Measurements from ENCODE around the gene STK24. TPM values are rescaled to one million over a fixed set of nuclear protein-coding genes. Genes with fewer than 3 reads are reported as not detected.

Gene STK24
- total and polyA plus RNA-seq, 2 of the 4 experiments (the other 2 are of a cell fraction), result 29.2 to 43.4 TPM

GRCh38 chr13:98586400-98587345, 9.8 kb upstream of the STK24 start:
- H4K5ac ChIP-seq (ENCODE audit: low read depth, low read length), result no peak overlapping the region
- H3K4me1 ChIP-seq (ENCODE audit: control insufficient read depth, insufficient read depth, low read length), result peaks cover 5% of the 10 kb centered on the region
- no peak overlapping the region for H2BK20ac ChIP-seq (ENCODE audit: low read depth, low read length)
- no peak overlapping the region for H2BK15ac ChIP-seq (ENCODE audit: low read depth, low read length)
- H3K14ac ChIP-seq (replicated peaks; ENCODE audit: low read depth, low read length), result no peak overlapping the region; the same call in 1 of the 2 replicates
- no peak overlapping the region for H4K8ac ChIP-seq (ENCODE audit: low read depth in 2 of 2, low read length in 2 of 2)
- intact Hi-C loops (cut with micrococcal nuclease) (no loop called here), in situ Hi-C loops (cut with MboI; ENCODE audit: low sequenced_read_pairs) (no loop called here), dilution Hi-C loops (cut with HindIII; ENCODE audit: low sequenced_read_pairs, unreplicated experiment) (no loop called here)
- DNase-seq (no peak), ATAC-seq (ENCODE audit: low read depth) (no peak)
- H2BK120ac ChIP-seq (ENCODE audit: low read depth, low read length), result no peak overlapping the region
- no peaks in the 10 kb centered on the region for H3K27me3 ChIP-seq (ENCODE audit: control insufficient read depth, insufficient read depth, low read length)
- no peaks in the 10 kb centered on the region for H4K20me1 ChIP-seq (ENCODE audit: insufficient read depth, low read length)
- H2AK5ac ChIP-seq (ENCODE audit: low read depth, low read length), result no peak overlapping the region
- no peak overlapping the region for H3K56ac ChIP-seq (ENCODE audit: extremely low read depth, insufficient read depth, low read length)
- no peak overlapping the region for H4K91ac ChIP-seq (ENCODE audit: insufficient read depth, low read depth, low read length)
- no peak overlapping the region for H3K4me3 ChIP-seq (ENCODE audit: insufficient read depth, low read depth, low read length)
- H3K9me1 ChIP-seq (ENCODE audit: insufficient read depth, low read length), result peaks cover 4% of the 10 kb centered on the region
- H3K27ac ChIP-seq (ENCODE audit: insufficient read depth, low read length), result no peak overlapping the region
- H3K4ac ChIP-seq (ENCODE audit: low read depth, low read length), result no peak overlapping the region
- H3K9ac ChIP-seq (ENCODE audit: low read depth, low read length), result no peak overlapping the region
- H2AFZ ChIP-seq (replicated peaks; ENCODE audit: low read length, poor library complexity), result no peak overlapping the region
- TF ChIP-seq RAD21 (IDR thresholded peaks at IDR 0.05; ENCODE audit: low read length), result no peak
- TF ChIP-seq NFE2L2 (IDR thresholded peaks at IDR 0.05; ENCODE audit: low read depth, low read length), result no peak
- no peak for TF ChIP-seq ELK1 (IDR thresholded peaks at IDR 0.05; ENCODE audit: borderline replicate concordance, low read depth, low read length)
- TF ChIP-seq CHD1 (IDR thresholded peaks at IDR 0.05; ENCODE audit: low read depth, low read length), result no peak
- no peak for TF ChIP-seq USF2 (IDR thresholded peaks at IDR 0.05; ENCODE audit: low read depth, low read length)
- TF ChIP-seq MAFK (IDR thresholded peaks at IDR 0.05; ENCODE audit: low read depth, low read length), result no peak
- TF ChIP-seq CTCF (conservative IDR thresholded peaks at IDR 0.05; ENCODE audit: low read depth, low read length), result no peak
- TF ChIP-seq RFX5 (IDR thresholded peaks at IDR 0.05; ENCODE audit: low read depth, low read length), result no peak
- no peak for TF ChIP-seq BHLHE40 (IDR thresholded peaks at IDR 0.05; ENCODE audit: low read depth, low read length)
- no peak for TF ChIP-seq MAZ (IDR thresholded peaks at IDR 0.05; ENCODE audit: borderline replicate concordance, low read depth, low read length)
- no peak for TF ChIP-seq CEBPB (IDR thresholded peaks at IDR 0.05; ENCODE audit: low read depth, low read length)
- no peak for TF ChIP-seq POLR2A (IDR thresholded peaks at IDR 0.05; ENCODE audit: low read depth, low read length)
- BruUV-seq (replicated peaks), result no TSS peak
- no peak overlapping the region for H2BK5ac ChIP-seq (ENCODE audit: low read depth, low read length, poor library complexity, severe bottlenecking)
- POLR2A ChIA-PET (ENCODE audit: unreplicated experiment), result no interaction called here
- no peak overlapping the region for H3K23ac ChIP-seq (ENCODE audit: low read depth, low read length)
- no peak overlapping the region for H2AK9ac ChIP-seq (replicated peaks; ENCODE audit: low read depth, low read length, poor library complexity)
- no peaks in the 10 kb centered on the region; the same call in 1 of the 2 replicates for H3K9me3 ChIP-seq (ENCODE audit: control insufficient read depth, insufficient read depth, low read length)
- H3K4me2 ChIP-seq (ENCODE audit: low read depth, low read length), result no peak overlapping the region
- no peaks in the 10 kb centered on the region for H3K79me1 ChIP-seq (ENCODE audit: low read depth in 1 of 2, low read length in 2 of 2)
- CTCF ChIA-PET, result no interaction called here
- no peak overlapping the region for H3K18ac ChIP-seq (ENCODE audit: low read depth, low read length)
- H3K36me3 ChIP-seq (ENCODE audit: control insufficient read depth, insufficient read depth, low read length), result no peaks in the 10 kb centered on the region
- no CpG with 5 or more reads among the region's 4 CpGs for WGBS, 2 experiments (ENCODE audit: extremely low coverage in 2 of 2, insufficient read length in 1 of 2)
